Esophagus (tissue), 2 donors: ENCODE results near the gene TSKU. TPM values are rescaled to one million over a fixed set of nuclear protein-coding genes. Genes with fewer than 3 reads are reported as not detected.

ENCODE experiments used
- H3K27ac ChIP-seq, 2 donors: one replicate each; pipeline ENCODE4 v1.5.1; 2013; ENCODE audit warnings: low read depth in 2 of 2, mild to moderate bottlenecking in 2 of 2, inconsistent platforms in 1 of 2, low read length in 1 of 2, moderate library complexity in 1 of 2
- H3K27me3 ChIP-seq, 2 donors: one replicate each; pipeline ENCODE4 v1.6.1; 2013; ENCODE audit warnings: low read length in 2 of 2, control low read depth in 1 of 2, mild to moderate bottlenecking in 1 of 2; ENCODE audit not compliant: insufficient read depth in 2 of 2, control insufficient read depth in 1 of 2
- H3K36me3 ChIP-seq, 2 donors: one replicate each; pipeline ENCODE4 v1.6.1; 2013; ENCODE audit warnings: low read length in 1 of 2; ENCODE audit not compliant: control insufficient read depth in 2 of 2, insufficient read depth in 2 of 2
- H3K4me1 ChIP-seq, 2 donors: one replicate each; pipeline ENCODE4 v1.6.1; 2013; ENCODE audit warnings: low read length in 1 of 2; ENCODE audit not compliant: control insufficient read depth in 2 of 2, insufficient read depth in 2 of 2
- H3K4me3 ChIP-seq, 2 donors: one replicate each; pipeline ENCODE4 v1.5.1; 2013; ENCODE audit warnings: low read length in 2 of 2, mild to moderate bottlenecking in 2 of 2, low read depth in 1 of 2, moderate library complexity in 1 of 2
- H3K9me3 ChIP-seq, 2 donors: one replicate each; pipeline ENCODE4 v1.6.1; 2013; ENCODE audit warnings: mild to moderate bottlenecking in 2 of 2, low read depth in 1 of 2, low read length in 1 of 2, moderate library complexity in 1 of 2; ENCODE audit not compliant: control insufficient read depth in 2 of 2, insufficient read depth in 1 of 2
- WGBS, 2 donors: extraction: QIAGEN DNeasy Blood & Tissue Kit; methylation state at CpG; one replicate each; pipeline ENCODE4 v1.1.7; 2013; 5-methylcytosine and 5-hydroxymethylcytosine counted together
- polyA plus RNA-seq, 2 donors: library from polyadenylated mRNA; stranded (reverse); fragments of 200-250 nt; gene quantifications; one replicate each; pipeline ENCODE4 v1.2.3, GENCODE V29; 2013
- donor health status: healthy with polysubstance abuse.
- donor health status: Bipolar disorder and iron deficiency.

TSKU gene
- polyA plus RNA-seq, 2 donors, result 23.9 to 34.8 TPM

- no peak overlapping the region for H3K4me3 ChIP-seq
- H3K36me3 ChIP-seq, result no peaks in the 10 kb centered on the region
- H3K27ac ChIP-seq, result no peak overlapping the region
- peaks cover 0 to 3% of the 10 kb centered on the region in 2 donors for H3K4me1 ChIP-seq
- H3K9me3 ChIP-seq, result no peaks in the 10 kb centered on the region
- H3K27me3 ChIP-seq, result no peaks in the 10 kb centered on the region
- WGBS, 2 donors, result 91 to 93% methylated on average over 4 of the region's 4 CpGs
Measured at GRCh38 chr11:76742902-76743301, 40.3 kb upstream of the TSKU start.

GRCh38 chr11:76744186-76745043 is 38.7 kb upstream of the TSKU start:
- Histone ChIP-seq H3K4me1 (no peaks in the 10 kb centered on the region), H3K27me3 (no peaks in the 10 kb centered on the region), H3K27ac (no peak overlapping the region), H3K36me3 (no peaks in the 10 kb centered on the region), H3K9me3 (no peaks in the 10 kb centered on the region), H3K4me3 (no peak overlapping the region)
- 75 to 77% methylated on average over 14 of the region's 14 CpGs for WGBS, 2 donors

- H3K9me3 ChIP-seq, result no peaks in the 10 kb centered on the region
- H3K4me1 ChIP-seq, result no peaks in the 10 kb centered on the region
- H3K27me3 ChIP-seq, result no peaks in the 10 kb centered on the region
- H3K36me3 ChIP-seq, result no peaks in the 10 kb centered on the region
- WGBS, 2 donors, result 72 to 74% methylated on average over 4 of the region's 4 CpGs
- H3K27ac ChIP-seq, result no peak overlapping the region
- H3K4me3 ChIP-seq, result no peak overlapping the region
Measured at GRCh38 chr11:76745044-76745376, 38.1 kb upstream of the TSKU start.

- Histone ChIP-seq H3K27me3 (no peaks in the 10 kb centered on the region), H3K36me3 (no peaks in the 10 kb centered on the region), H3K4me1 (no peaks in the 10 kb centered on the region), H3K9me3 (no peaks in the 10 kb centered on the region), H3K27ac (no peak overlapping the region), H3K4me3 (no peak overlapping the region)
- WGBS, 2 donors, result 65 to 69% methylated on average over 8 of the region's 8 CpGs
Measured at GRCh38 chr11:76745561-76746207, 37.5 kb upstream of the TSKU start.

GRCh38 chr11:76747153-76747914 is 35.8 kb upstream of the TSKU start:
- Histone ChIP-seq H3K36me3 (no peaks in the 10 kb centered on the region), H3K4me1 (peaks cover 0 to 2% of the 10 kb centered on the region in 2 donors), H3K27ac (no peak overlapping the region), H3K9me3 (no peaks in the 10 kb centered on the region), H3K27me3 (no peaks in the 10 kb centered on the region), H3K4me3 (no peak overlapping the region)
- WGBS, 2 donors, result 84 to 87% methylated on average over 8 of the region's 8 CpGs

- no peak overlapping the region for H3K27ac ChIP-seq
- WGBS, 2 donors, result 77 to 85% methylated on average over 13 of the region's 13 CpGs
- no peak overlapping the region for H3K4me3 ChIP-seq
Measured at GRCh38 chr11:76747915-76748860, 35.0 kb upstream of the TSKU start.

GRCh38 chr11:76748948-76749347 is 34.2 kb upstream of the TSKU start:
- no peaks in the 10 kb centered on the region for H3K36me3 ChIP-seq
- H3K9me3 ChIP-seq, result no peaks in the 10 kb centered on the region
- no peak overlapping the region for H3K27ac ChIP-seq
- H3K4me1 ChIP-seq, result peaks cover 0 to 14% of the 10 kb centered on the region in 2 donors
- H3K27me3 ChIP-seq, result no peaks in the 10 kb centered on the region
- H3K4me3 ChIP-seq, result no peak overlapping the region
- WGBS, 2 donors, result 72 to 76% methylated on average over 5 of the region's 5 CpGs

More at GRCh38 chr11:76747915-76748860, 35.0 kb upstream of the TSKU start:
- H3K4me1 ChIP-seq, result peaks cover 0 to 9% of the 10 kb centered on the region in 2 donors
- no peaks in the 10 kb centered on the region for H3K9me3 ChIP-seq
- no peaks in the 10 kb centered on the region for H3K36me3 ChIP-seq
- H3K27me3 ChIP-seq, result no peaks in the 10 kb centered on the region

- H3K4me3 ChIP-seq, result no peak overlapping the region
- no peaks in the 10 kb centered on the region for H3K36me3 ChIP-seq
- H3K4me1 ChIP-seq, result peaks cover 0 to 14% of the 10 kb centered on the region in 2 donors
- H3K27me3 ChIP-seq, result no peaks in the 10 kb centered on the region
- 85 to 86% methylated on average over 2 of the region's 2 CpGs for WGBS, 2 donors
- no peak overlapping the region for H3K27ac ChIP-seq
- no peaks in the 10 kb centered on the region for H3K9me3 ChIP-seq
Measured at GRCh38 chr11:76750067-76750466, 33.1 kb upstream of the TSKU start.

- H3K4me1 ChIP-seq, result peaks cover 0 to 14% of the 10 kb centered on the region in 2 donors
- WGBS, 2 donors, result 90% methylated on average over 6 of the region's 6 CpGs
Measured at GRCh38 chr11:76750746-76751145, 32.4 kb upstream of the TSKU start.

More at GRCh38 chr11:76750746-76751145, 32.4 kb upstream of the TSKU start:
- no peak overlapping the region for H3K27ac ChIP-seq
- no peaks in the 10 kb centered on the region for H3K27me3 ChIP-seq
- H3K9me3 ChIP-seq, result no peaks in the 10 kb centered on the region
- no peak overlapping the region for H3K4me3 ChIP-seq
- no peaks in the 10 kb centered on the region for H3K36me3 ChIP-seq
